Activated T-helper 2 cell treated with anti-CD3 and anti-CD28 coated beads, Interferon-gamma antibody, Interleukin-2, Interleukin-4, amounts not matched to agents 10 μg/mL and 5 μg/mL and 100 μg/mL, durations not matched to agents 14 hours and 24 hours and 36 hours (primary cell): ENCODE data around the gene ISL2. TPM values are rescaled to one million over a fixed set of nuclear protein-coding genes. Genes with fewer than 3 reads are reported as not detected.
"Not testable (repeated sequence)": the region's sequence is repeated elsewhere in the genome, so short reads cannot be mapped to it uniquely, and the experiment has no call there.

Source experiments
- DNase-seq: peaks from one replicate; pipeline ENCODE4 v3.0.0; 2021; ENCODE audit warnings: low spot score
- H3K27ac Mint-ChIP-seq: one replicate; pipeline ENCODE4 v1.8.0; 2021; ENCODE audit warnings: mixed read lengths
- H3K27me3 Mint-ChIP-seq: one replicate; pipeline ENCODE4 v1.8.0; 2021; ENCODE audit warnings: low read depth, mixed read lengths
- H3K36me3 Mint-ChIP-seq: one replicate; pipeline ENCODE4 v1.8.0; 2021; ENCODE audit warnings: low read depth, mixed read lengths
- H3K4me1 Mint-ChIP-seq: one replicate; pipeline ENCODE4 v1.8.0; 2021; ENCODE audit warnings: low read depth, mixed read lengths
- H3K4me3 Mint-ChIP-seq: one replicate; pipeline ENCODE4 v1.8.0; 2021; ENCODE audit warnings: low read depth, mild to moderate bottlenecking, moderate library complexity, mixed read lengths
- H3K9me3 Mint-ChIP-seq: one replicate; pipeline ENCODE4 v1.8.0; 2021; ENCODE audit warnings: mixed read lengths
- intact Hi-C: fragments of 100-400 bp; cut with micrococcal nuclease; formaldehyde crosslinking; loops from one replicate; pipeline ENCODE4 v1.15.1; 2023
- total RNA-seq: library from RNA; stranded (reverse); gene quantifications from 2 replicates; pipeline ENCODE4 v1.2.3, GENCODE V29; 2022

ISL2 gene
- total RNA-seq, 1 donor from 2014 or later = 1.8 TPM

DNA sequence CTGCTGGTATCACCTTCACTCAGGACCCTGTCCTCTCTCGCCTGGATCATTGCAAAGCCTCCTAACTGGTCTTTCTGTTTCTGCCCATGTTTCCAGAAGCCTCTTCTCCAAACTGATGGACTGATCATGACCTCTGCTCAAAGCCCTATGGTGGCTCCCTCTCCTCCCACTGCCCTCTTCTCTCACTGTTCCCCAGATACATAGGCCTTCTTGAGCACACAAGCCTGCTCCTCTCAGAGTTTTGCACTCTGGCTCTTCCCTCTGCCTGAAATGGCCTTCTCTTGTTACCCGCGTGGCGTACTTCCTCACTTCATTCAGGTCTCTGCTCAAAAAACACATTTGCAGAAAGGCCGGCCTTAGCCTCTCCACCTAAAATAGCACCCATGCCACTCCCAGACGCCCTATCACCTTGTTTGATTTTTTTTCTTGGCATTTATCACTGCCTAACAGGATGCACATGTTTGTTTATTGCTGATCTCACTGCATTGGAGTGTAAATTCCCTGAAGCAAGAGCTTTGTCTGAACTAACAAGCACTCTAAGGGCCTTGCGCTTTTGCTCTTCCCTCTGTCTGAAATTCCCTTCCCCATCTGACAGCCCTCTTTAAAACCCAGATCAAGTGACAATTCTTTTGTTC lies 23.9 kb upstream of the ISL2 start:
- Mint-ChIP-seq H3K4me1 (peaks cover 20% of the 10 kb centered on the region), H3K27ac (no peak overlapping the region), H3K9me3 (no peaks in the 10 kb centered on the region), H3K36me3 (peaks cover 18% of the 10 kb centered on the region), H3K27me3 (no peaks in the 10 kb centered on the region), H3K4me3 (peak overlapping the region; percentile 51)
- DNase-seq = no peak
- intact Hi-C loops = no loop called here

DNA sequence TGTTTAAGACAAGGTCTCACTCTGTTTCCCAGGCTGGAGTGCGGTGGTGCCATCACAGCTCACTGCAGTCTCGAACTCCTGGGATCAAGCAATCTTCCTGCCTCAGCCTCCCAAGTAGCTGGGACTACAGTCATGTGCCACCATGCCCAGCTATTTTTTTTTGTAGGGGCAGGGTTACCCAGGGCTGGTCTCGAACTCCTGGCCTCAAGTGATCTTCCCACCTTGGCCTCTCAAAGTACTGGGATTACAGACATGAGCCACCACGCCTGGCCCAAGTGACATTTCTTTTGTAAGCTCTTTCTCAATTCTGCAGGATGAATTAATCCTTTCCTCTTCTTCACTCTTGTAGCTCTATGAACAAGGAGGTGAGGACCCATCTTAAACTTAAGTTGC lies 23.4 kb upstream of the ISL2 start:
- intact Hi-C loops, H3K27me3 Mint-ChIP-seq, H3K27ac Mint-ChIP-seq, DNase-seq, H3K4me3 Mint-ChIP-seq, H3K9me3 Mint-ChIP-seq: not testable (repeated sequence)
- peaks cover 20% of the 10 kb centered on the region for H3K4me1 Mint-ChIP-seq
- peaks cover 16% of the 10 kb centered on the region for H3K36me3 Mint-ChIP-seq

DNA sequence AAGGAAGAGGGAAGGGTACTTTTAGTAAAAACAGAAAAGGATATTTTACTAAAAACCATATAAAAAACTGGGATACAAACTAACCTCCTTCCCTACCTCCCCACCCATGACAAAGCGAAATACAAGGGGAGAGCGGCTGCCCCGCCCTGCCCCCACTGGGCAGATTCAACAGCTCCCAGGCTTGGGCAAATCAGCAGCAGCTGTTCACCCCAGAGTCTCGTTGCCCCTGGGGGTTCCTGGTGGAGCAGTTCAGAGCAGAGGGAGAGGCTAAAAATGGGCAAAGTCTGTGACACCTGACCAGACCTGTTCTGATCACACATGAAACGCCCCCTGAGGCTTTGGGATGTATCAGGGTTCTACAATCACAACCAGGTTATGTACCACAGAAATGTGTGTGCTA lies 22.8 kb upstream of the ISL2 start:
- peaks cover 11% of the 10 kb centered on the region for H3K36me3 Mint-ChIP-seq
- H3K4me3 Mint-ChIP-seq = no peak overlapping the region

DNA sequence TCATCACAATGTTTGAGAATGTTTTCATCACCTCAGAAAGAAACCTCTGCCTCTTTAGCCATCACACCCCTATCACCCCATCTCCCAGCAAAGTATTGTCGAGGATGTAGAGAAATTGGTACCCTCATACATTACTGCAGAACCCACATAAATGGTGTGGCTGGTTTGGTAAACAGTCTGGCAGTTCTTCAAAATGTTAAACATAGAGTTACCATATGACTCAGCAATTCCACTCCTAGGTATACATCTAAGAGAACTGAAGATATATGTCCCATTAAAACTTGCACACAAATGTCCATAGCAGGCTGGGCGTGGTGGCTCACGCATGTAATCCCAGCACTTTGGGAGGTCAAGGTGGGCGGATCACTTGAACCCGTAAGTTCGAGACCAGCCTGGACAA lies 16.6 kb upstream of the ISL2 start:
- intact Hi-C loops = no loop called here
- peaks cover 16% of the 10 kb centered on the region for H3K27me3 Mint-ChIP-seq
- DNase-seq = no peak
- no peaks in the 10 kb centered on the region for H3K9me3 Mint-ChIP-seq
- H3K4me3 Mint-ChIP-seq = no peak overlapping the region
- peaks cover 1% of the 10 kb centered on the region for H3K4me1 Mint-ChIP-seq
- H3K36me3 Mint-ChIP-seq = no peaks in the 10 kb centered on the region
- no peak overlapping the region for H3K27ac Mint-ChIP-seq

More for the DNA sequence above, 22.8 kb upstream of the ISL2 start:
- H3K27ac Mint-ChIP-seq = no peak overlapping the region
- no peaks in the 10 kb centered on the region for H3K27me3 Mint-ChIP-seq
- peaks cover 15% of the 10 kb centered on the region for H3K4me1 Mint-ChIP-seq
- DNase-seq = no peak
- H3K9me3 Mint-ChIP-seq = no peaks in the 10 kb centered on the region
- intact Hi-C loops = no loop called here

DNA sequence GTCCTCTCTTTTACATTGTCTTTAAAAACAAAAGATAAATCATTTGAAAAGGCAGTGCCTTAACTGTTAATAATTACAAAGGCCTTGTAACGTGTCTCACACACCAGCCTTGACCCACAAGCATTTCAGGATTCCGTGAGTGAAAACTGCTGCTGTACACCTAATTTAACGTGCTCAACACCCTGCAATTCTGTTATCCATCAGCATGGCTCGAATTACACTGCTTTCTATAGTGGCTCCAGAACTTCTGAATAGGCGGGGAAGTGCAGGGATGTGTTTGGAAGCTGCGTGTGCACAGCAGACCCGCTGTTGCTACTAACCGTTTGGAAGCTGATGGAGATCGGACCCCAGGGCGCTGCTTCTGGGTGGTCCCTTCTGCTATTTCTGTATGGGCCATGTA lies 15.4 kb upstream of the ISL2 start:
- Mint-ChIP-seq H3K9me3 (no peaks in the 10 kb centered on the region), H3K27me3 (peaks cover 22% of the 10 kb centered on the region), H3K4me1 (peaks cover 1% of the 10 kb centered on the region), H3K27ac (no peak overlapping the region), H3K36me3 (no peaks in the 10 kb centered on the region), H3K4me3 (no peak overlapping the region)
- intact Hi-C loops = no loop called here
- no peak for DNase-seq

DNA sequence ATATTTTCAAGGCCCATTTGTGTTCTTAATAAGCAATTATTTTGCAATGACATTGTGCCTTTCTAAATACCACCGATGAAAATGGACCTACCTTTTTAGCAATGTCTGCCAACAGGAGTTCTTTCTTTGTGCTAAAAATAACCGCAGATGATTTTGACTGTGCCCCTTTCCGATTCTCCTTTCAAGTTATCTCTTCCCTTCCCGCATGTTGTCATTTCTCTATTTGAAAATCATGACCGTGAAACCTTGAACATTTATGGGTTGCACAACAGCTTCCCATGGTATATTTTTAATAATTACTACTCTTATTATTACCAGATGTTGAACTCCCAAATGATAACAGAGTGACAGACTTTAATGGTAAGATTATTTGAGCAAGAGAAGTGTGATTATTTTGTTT lies 15.0 kb upstream of the ISL2 start:
- peaks cover 24% of the 10 kb centered on the region for H3K27me3 Mint-ChIP-seq
- intact Hi-C loops = no loop called here
- no peak for DNase-seq
- H3K4me1 Mint-ChIP-seq = peaks cover 1% of the 10 kb centered on the region
- no peaks in the 10 kb centered on the region for H3K9me3 Mint-ChIP-seq
- no peak overlapping the region for H3K4me3 Mint-ChIP-seq
- H3K36me3 Mint-ChIP-seq = no peaks in the 10 kb centered on the region
- no peak overlapping the region for H3K27ac Mint-ChIP-seq

DNA sequence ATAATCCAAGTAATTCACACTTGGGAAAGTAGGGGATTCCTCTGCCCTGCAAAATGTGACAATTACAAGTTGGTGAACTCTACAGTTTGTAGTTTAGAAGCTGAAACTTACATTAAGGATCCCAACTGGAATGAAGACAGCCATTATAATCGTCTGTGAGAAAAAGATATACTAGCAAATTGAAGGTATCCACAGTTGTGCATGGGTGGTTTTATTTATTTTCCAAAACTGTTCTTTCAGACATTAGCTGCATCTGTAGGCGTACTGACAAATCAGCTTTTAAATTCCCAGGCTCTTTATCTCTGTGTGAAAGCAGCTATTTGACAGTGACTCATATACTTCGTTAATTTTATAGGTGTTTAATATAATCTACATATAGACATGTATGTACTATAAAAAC lies 12.5 kb upstream of the ISL2 start:
- H3K4me1 Mint-ChIP-seq = peaks cover 1% of the 10 kb centered on the region
- no peaks in the 10 kb centered on the region for H3K36me3 Mint-ChIP-seq
- H3K27me3 Mint-ChIP-seq = peaks cover 35% of the 10 kb centered on the region
- DNase-seq = no peak
- no peak overlapping the region for H3K4me3 Mint-ChIP-seq
- intact Hi-C loops = no loop called here
- H3K27ac Mint-ChIP-seq = no peak overlapping the region
- H3K9me3 Mint-ChIP-seq = no peaks in the 10 kb centered on the region

DNA sequence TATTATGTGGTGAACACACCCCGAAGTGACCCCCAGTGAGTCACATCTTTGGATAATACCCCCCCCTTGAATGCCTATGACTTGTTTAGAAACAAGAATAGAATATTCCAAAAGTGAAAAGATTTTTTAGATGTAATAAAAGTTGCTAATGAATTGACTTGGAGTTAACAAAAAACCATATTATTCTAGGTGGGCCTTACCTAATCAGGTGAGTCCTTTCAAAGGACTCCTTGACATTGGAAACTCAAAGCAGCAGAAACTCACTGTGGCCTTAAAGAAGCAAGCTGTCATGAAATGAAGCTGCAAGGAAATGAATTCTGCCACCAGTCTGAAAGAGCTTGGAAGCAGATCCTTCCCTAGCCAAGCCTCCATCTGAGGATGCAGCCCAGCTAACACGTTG lies 10.9 kb upstream of the ISL2 start:
- no peaks in the 10 kb centered on the region for H3K9me3 Mint-ChIP-seq
- H3K36me3 Mint-ChIP-seq = no peaks in the 10 kb centered on the region
- DNase-seq = no peak
- no peak overlapping the region for H3K27ac Mint-ChIP-seq
- H3K4me3 Mint-ChIP-seq = no peak overlapping the region
- intact Hi-C loops = no loop called here
- H3K27me3 Mint-ChIP-seq = peaks cover 46% of the 10 kb centered on the region
- no peaks in the 10 kb centered on the region for H3K4me1 Mint-ChIP-seq

DNA sequence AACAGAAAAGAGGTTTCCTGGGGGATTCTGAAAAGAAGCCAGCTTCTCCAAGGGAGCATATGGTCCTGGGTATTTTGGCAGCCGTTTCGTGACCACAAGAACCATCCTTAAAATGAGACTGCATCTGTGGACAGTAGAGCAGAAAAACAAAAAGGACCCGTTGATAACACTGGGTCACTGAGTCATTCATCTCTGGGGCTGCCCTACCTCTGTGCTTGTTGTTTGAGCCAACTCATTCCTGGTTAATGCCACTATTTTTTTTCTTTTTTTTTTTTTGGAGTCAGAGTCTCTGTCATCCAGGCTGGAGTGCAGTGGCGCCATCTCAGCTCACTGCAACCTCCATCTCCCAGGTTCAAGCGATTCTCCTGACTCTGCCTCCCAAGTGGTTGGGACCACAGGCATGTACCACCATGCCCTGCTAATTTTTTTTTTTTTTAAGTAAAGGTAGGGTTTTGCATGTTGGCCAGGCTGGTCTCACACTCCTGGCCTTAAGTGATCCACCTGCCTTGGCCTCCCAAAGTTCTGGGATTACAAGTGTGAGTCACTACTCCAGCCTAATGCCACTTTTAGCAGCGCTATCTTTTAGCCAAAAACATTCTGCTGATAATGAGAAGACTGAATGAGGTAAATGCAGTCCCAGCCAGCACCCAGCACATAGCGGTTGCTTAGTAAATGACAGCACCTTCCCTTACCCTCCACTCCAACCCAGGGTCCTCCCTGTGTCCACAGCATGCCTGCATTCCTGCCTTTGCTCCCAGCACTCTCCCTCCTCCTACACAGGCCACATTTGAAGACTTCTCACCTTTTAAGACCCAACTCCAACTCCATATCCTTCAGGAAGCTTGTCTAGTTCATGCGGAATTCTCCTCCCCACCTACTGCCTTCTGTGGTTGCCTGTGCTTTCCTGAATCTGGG lies 9.1 kb upstream of the ISL2 start:
- DNase-seq = no peak
- H3K4me1 Mint-ChIP-seq = no peaks in the 10 kb centered on the region
- intact Hi-C loops = no loop called here
- H3K4me3 Mint-ChIP-seq = no peak overlapping the region
- no peaks in the 10 kb centered on the region for H3K9me3 Mint-ChIP-seq
- peaks cover 47% of the 10 kb centered on the region for H3K27me3 Mint-ChIP-seq
- no peaks in the 10 kb centered on the region for H3K36me3 Mint-ChIP-seq
- H3K27ac Mint-ChIP-seq = no peak overlapping the region

DNA sequence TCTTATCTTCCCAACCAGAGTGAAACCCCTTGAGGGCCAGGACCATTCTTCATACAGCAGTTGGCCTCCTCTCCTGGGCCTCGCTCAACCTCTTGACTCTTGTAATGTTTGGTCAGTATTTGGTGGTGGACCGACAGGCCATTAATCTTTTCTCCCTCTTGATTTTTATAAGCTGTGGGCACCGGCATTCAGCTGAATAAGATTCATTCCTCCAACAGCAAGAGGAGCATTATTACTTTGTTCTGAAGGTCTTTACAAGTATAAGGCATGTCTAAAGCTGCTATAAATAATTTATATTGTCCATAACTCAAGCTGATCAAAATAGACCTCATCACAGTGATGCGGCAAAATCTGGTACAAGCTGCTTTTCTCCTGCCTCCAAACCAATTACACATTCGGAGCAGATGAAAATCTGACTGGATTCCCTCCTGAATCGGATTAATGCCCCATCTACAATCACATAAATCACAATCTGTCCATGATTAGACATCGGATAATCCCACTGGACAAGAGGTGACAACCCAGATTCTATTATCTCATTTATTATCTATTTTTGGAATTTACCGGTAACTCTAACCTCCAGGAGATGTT lies 8.4 kb upstream of the ISL2 start:
- H3K4me3 Mint-ChIP-seq = no peak overlapping the region
- DNase-seq = no peak
- intact Hi-C loops = no loop called here
- H3K27ac Mint-ChIP-seq = no peak overlapping the region
- no peaks in the 10 kb centered on the region for H3K9me3 Mint-ChIP-seq
- H3K27me3 Mint-ChIP-seq = peaks cover 46% of the 10 kb centered on the region
- no peaks in the 10 kb centered on the region for H3K36me3 Mint-ChIP-seq
- no peaks in the 10 kb centered on the region for H3K4me1 Mint-ChIP-seq

DNA sequence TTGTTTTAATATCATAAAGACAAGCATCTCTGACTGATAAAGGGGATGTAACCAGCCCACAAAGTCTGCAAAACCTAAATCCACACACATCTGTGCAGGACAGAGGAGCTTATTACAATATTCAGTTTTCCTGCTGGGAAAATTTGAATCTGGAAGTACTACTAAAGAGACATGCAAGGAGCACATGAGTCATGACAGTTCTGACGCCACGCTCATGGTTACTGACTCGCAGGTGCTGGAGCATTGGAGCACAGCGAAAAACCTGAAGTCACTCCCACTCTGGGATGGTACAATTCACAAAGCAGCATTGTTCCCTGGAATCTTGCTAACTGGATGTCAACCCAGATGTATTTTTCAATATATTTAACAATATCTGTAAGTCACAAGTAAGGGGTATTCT lies 7.6 kb upstream of the ISL2 start:
- Mint-ChIP-seq H3K36me3 (no peaks in the 10 kb centered on the region), H3K27ac (no peak overlapping the region), H3K4me1 (no peaks in the 10 kb centered on the region), H3K9me3 (no peaks in the 10 kb centered on the region), H3K4me3 (no peak overlapping the region), H3K27me3 (peaks cover 42% of the 10 kb centered on the region)
- intact Hi-C loops = no loop called here
- DNase-seq = no peak

DNA sequence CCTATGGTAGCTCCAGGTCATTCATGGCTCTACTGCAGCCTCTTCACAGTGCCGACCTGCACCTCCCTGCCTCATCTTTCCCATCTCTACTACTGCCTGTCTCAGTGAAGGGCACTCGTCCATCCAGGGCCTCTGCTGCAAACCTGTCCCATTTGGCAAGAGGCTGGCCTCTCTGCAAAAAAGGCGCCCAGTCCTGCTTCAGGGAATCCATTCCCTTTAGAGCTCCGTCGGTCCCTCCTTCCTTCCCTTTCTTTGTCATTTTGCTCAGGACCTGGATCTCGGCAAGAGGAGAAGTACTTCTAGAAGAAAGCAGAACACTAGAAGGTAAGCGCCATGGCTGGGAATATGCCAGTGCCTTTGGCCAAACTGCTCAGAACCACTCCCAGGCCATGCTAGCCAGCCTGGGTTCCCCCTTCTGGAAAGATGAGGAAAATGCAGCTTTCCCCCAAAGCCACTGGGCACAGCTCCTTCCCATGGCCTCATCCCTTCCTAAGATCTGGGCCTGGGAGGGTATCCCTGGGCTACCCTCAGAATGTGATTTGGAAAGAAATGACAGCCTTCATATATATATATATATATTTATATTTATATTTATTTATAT lies 6.4 kb upstream of the ISL2 start:
- no peak overlapping the region for H3K27ac Mint-ChIP-seq
- H3K9me3 Mint-ChIP-seq = no peaks in the 10 kb centered on the region
- peaks cover 45% of the 10 kb centered on the region for H3K27me3 Mint-ChIP-seq
- intact Hi-C loops = loop anchor here (5.0 kb wide), 1 partner anchor 138 kb away; no protein-coding TSS in a partner anchor
- no peaks in the 10 kb centered on the region for H3K36me3 Mint-ChIP-seq
- peaks cover under 1% of the 10 kb centered on the region for H3K4me1 Mint-ChIP-seq
- no peak overlapping the region for H3K4me3 Mint-ChIP-seq
- DNase-seq = no peak

DNA sequence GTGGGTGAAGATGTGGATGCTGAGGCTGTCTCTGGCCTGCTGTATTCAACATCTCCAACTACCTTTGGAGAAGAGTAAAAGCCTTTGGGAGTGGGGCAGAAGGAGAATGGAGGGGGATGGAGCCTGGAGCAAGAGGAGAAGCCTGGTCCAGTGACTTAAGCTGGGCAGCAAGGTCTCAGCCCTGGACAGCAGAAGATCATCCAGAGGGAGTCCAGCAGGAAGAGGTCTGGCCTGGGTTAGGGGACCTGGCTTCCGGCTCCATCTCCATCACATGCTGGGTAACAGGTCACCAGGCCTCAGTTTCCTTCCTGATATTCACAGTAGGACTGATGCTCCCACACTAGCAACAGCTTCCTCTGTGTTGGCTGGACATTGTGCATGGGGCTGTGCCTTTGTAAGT lies 3.8 kb upstream of the ISL2 start:
- DNase-seq = no peak
- no peak overlapping the region for H3K4me3 Mint-ChIP-seq
- H3K9me3 Mint-ChIP-seq = no peaks in the 10 kb centered on the region
- intact Hi-C loops = loop anchor here (5.0 kb wide), 1 partner anchor 140 kb away; no protein-coding TSS in a partner anchor
- no peak overlapping the region for H3K27ac Mint-ChIP-seq
- peaks cover 18% of the 10 kb centered on the region for H3K4me1 Mint-ChIP-seq
- H3K27me3 Mint-ChIP-seq = peaks cover 51% of the 10 kb centered on the region
- peaks cover 3% of the 10 kb centered on the region for H3K36me3 Mint-ChIP-seq
